Endothelial cell of umbilical vein (primary cell): ENCODE measurements around the gene CNGB1. TPM values are rescaled to one million over a fixed set of nuclear protein-coding genes. Genes with fewer than 3 reads are reported as not detected.

ENCODE experiments used
- BruUV-seq: library from RNA; stranded (reverse); fragments of 400-500 nt; replicated peaks from 2 replicates; lab custom pipeline; 2021; lab: Mats Ljungman, UMichigan
- CTCF ChIA-PET: fragments of 300-600, 350-600 bp; sonication (Branson Sonifier 250); formaldehyde crosslinking; loops from one replicate; lab custom pipeline; 2021; ENCODE audit warnings: antibody characterized with exemption, inconsistent platforms; lab: Charles Lee
- POLR2A ChIA-PET: fragments of 300-600, 350-600 bp; sonication (Branson Sonifier 250); formaldehyde crosslinking; loops from one replicate; lab custom pipeline; 2021; ENCODE audit warnings: antibody characterized with exemption, inconsistent platforms; lab: Charles Lee
- DNase-seq: peaks from one replicate; pipeline ENCODE4 v3.0.0-alpha.2; 2011; ENCODE audit warnings: low read depth, low spot score
- FAIRE-seq: peaks from 2 replicates; lab custom pipeline; 2011; peaks lifted over from hg19 to GRCh38; lab: Jason Lieb, UNC
- H2AFZ ChIP-seq: 2 replicates; pipeline ENCODE4 v1.6.0; 2012; ENCODE audit warnings: low read depth, low read length, control low read depth, inconsistent platforms
- H3K27ac ChIP-seq: 2 replicates; pipeline ENCODE4 v1.5.1; 2011; ENCODE audit warnings: low read depth, mild to moderate bottlenecking, control low read depth, low read length, moderate library complexity; ENCODE audit not compliant: insufficient read depth
- H3K27me3 ChIP-seq, 2 experiments: 2 replicates each; pipeline versions ENCODE4 v1.6.0 to v1.6.1; 2011; ENCODE audit warnings: low read length in 2 of 2, mixed read lengths in 1 of 2; ENCODE audit not compliant: control insufficient read depth in 2 of 2, insufficient read depth in 2 of 2
- H3K36me3 ChIP-seq, 2 experiments: 2 replicates in 1 of 2; 3 replicates in 1 of 2; pipeline ENCODE4 v1.5.1; 2011; ENCODE audit warnings: low read length in 2 of 2, mild to moderate bottlenecking in 1 of 2, moderate library complexity in 1 of 2; ENCODE audit not compliant: control insufficient read depth in 2 of 2, insufficient read depth in 2 of 2; ENCODE audit errors: extremely low read depth in 1 of 2
- H3K4me1 ChIP-seq: 3 replicates; pipeline ENCODE4 v1.5.1; 2011; ENCODE audit warnings: mild to moderate bottlenecking, low read length; ENCODE audit not compliant: control insufficient read depth, insufficient read depth; ENCODE audit errors: extremely low read depth
- H3K4me2 ChIP-seq: 2 replicates; pipeline ENCODE4 v1.6.1; 2011; ENCODE audit warnings: low read length, control low read depth, mixed read lengths; ENCODE audit not compliant: insufficient read depth
- H3K4me3 ChIP-seq, 3 experiments: fragments of 200-600 bp in 1 of 3; sonication (generic), shearing (Covaris generic) in 1 of 3; replicated peaks in 1 of 3; 2 replicates each; pipeline ENCODE4 v1.5.1; 2011 to 2016; ENCODE audit warnings: control low read depth in 3 of 3, low read length in 3 of 3, mild to moderate bottlenecking in 2 of 3, inconsistent platforms in 1 of 3, low read depth in 1 of 3, moderate library complexity in 1 of 3; ENCODE audit not compliant: insufficient read depth in 1 of 3
- H3K79me2 ChIP-seq: 2 replicates; pipeline ENCODE4 v1.6.0; 2012; ENCODE audit warnings: low read length, inconsistent platforms; ENCODE audit not compliant: control insufficient read depth, insufficient read depth
- H3K9ac ChIP-seq: replicated peaks from 2 replicates; pipeline ENCODE3; 2011; ENCODE audit warnings: low read length, control low read depth; ENCODE audit not compliant: insufficient read depth; ENCODE audit errors: extremely low read depth
- H3K9me1 ChIP-seq: replicated peaks from 3 replicates; pipeline ENCODE4 v1.6.0; 2011; ENCODE audit warnings: mild to moderate bottlenecking, low read length; ENCODE audit not compliant: control insufficient read depth, insufficient read depth; ENCODE audit errors: extremely low read depth
- H3K9me3 ChIP-seq: replicated peaks from 2 replicates; pipeline ENCODE4 v1.5.1; 2012; ENCODE audit warnings: low read length, inconsistent platforms; ENCODE audit not compliant: control insufficient read depth, insufficient read depth
- H4K20me1 ChIP-seq: replicated peaks from 2 replicates; pipeline ENCODE3; 2011; ENCODE audit warnings: mild to moderate bottlenecking, low read length; ENCODE audit not compliant: control insufficient read depth, insufficient read depth; ENCODE audit errors: extremely low read depth
- CTCF ChIP-seq, 2 donors: IDR thresholded peaks; 1 replicate in 1 of 2; 2 replicates in 1 of 2; pipeline ENCODE4 v1.5.1; 2011; ENCODE audit warnings: low read length in 2 of 2, mild to moderate bottlenecking in 2 of 2, moderate library complexity in 2 of 2, control low read depth in 1 of 2, inconsistent platforms in 1 of 2, low read depth in 1 of 2; ENCODE audit not compliant: insufficient read depth in 1 of 2; ENCODE audit errors: extremely low read depth in 1 of 2
- EZH2 ChIP-seq: IDR thresholded peaks from 2 replicates; pipeline ENCODE4 v1.6.1; 2012; ENCODE audit warnings: borderline replicate concordance, low read depth, mild to moderate bottlenecking, moderate library complexity, low read length, inconsistent platforms; ENCODE audit not compliant: severe bottlenecking
- FOS ChIP-seq: IDR thresholded peaks from 2 replicates; pipeline ENCODE4 v1.6.1; 2011; ENCODE audit warnings: mild to moderate bottlenecking, low read length, moderate library complexity, borderline replicate concordance; ENCODE audit not compliant: insufficient read depth
- GATA2 ChIP-seq: IDR thresholded peaks from 2 replicates; pipeline ENCODE4 v1.7.0; 2011; ENCODE audit warnings: low read depth, mild to moderate bottlenecking, moderate library complexity, mixed read lengths, low read length; ENCODE audit not compliant: insufficient read length, insufficient read depth
- JUN ChIP-seq: IDR thresholded peaks from 2 replicates; pipeline ENCODE4 v1.6.1; 2011; ENCODE audit warnings: borderline replicate concordance, low read depth; ENCODE audit not compliant: insufficient read length, insufficient read depth
- MAX ChIP-seq: IDR thresholded peaks from 2 replicates; pipeline ENCODE4 v1.6.1; 2011; ENCODE audit not compliant: insufficient read depth, insufficient read length
- MYC ChIP-seq: IDR thresholded peaks from one replicate; pipeline ENCODE4 v1.6.1; 2011; ENCODE audit warnings: mild to moderate bottlenecking, low read depth, low read length
- POLR2A ChIP-seq: IDR thresholded peaks from 2 replicates; pipeline ENCODE4 v1.6.1; 2012; ENCODE audit warnings: low read depth, mild to moderate bottlenecking, control low read depth, low read length
- POLR2AphosphoS5 ChIP-seq: IDR thresholded peaks from 2 replicates; pipeline ENCODE4 v1.6.1; 2012; ENCODE audit warnings: low read depth, mild to moderate bottlenecking, control low read depth, low read length, moderate library complexity; ENCODE audit not compliant: insufficient read depth
- dilution Hi-C: fragments of 300-500 bp; cut with MboI; formaldehyde crosslinking; loops from one replicate; pipeline ENCODE4 v1.15.0; 2019; ENCODE audit warnings: low sequenced_read_pairs; ENCODE audit not compliant: extremely low pct_ligation_motif_present
- intact Hi-C: fragments of 100-400 bp; cut with micrococcal nuclease; formaldehyde crosslinking; loops from one replicate; pipeline ENCODE4 v1.10.0; 2022
- polyA plus RNA-seq, 4 experiments: library from polyadenylated mRNA; depleted of rRNA in 3 of 4; stranded (reverse) in 3 of 4; unstranded in 1 of 4; fragments of >200 nt; gene quantifications; 2 replicates each; pipeline versions ENCODE4 v1.2.1 to v1.2.3, GENCODE V29; 2011 to 2012; ENCODE audit warnings: missing spikeins in 1 of 4
- total RNA-seq: library from RNA; stranded (reverse); gene quantifications from 2 replicates; pipeline ENCODE4 v1.2.3, GENCODE V29; 2021

CNGB1 gene
- total and polyA plus RNA-seq, 2 donors (not counting 3 experiments of a cell fraction or from before 2014, with no cell fraction given): not detected

GRCh38 chr16:57915811-57916488 is 55.0 kb downstream of the CNGB1 start:
- no peaks in the 10 kb centered on the region for H3K9me1 ChIP-seq
- CTCF ChIA-PET: interaction anchor here (0.7 to 1.4 kb wide), 3 partner anchors 9 to 14 kb away, joined by 3 to 5 read pairs (median 3); no protein-coding TSS in a partner anchor
- no TSS peak for BruUV-seq
- DNase-seq (no peak), FAIRE-seq (no peak)
- no peaks in the 10 kb centered on the region for H3K4me1 ChIP-seq
- TF ChIP-seq CTCF (IDR thresholded peaks at IDR 0.05; ENCODE audit: extremely low read depth in 1 of 2, insufficient read depth in 1 of 2, low read depth in 1 of 2, low read length in 2 of 2) (no peak), GATA2 (no peak), MYC (no peak), POLR2A (no peak), POLR2AphosphoS5 (no peak), MAX (no peak), EZH2 (no peak), FOS (no peak), JUN (no peak)
- H3K27ac ChIP-seq: no peak overlapping the region
- no peak overlapping the region for H3K9ac ChIP-seq
- no peaks in the 10 kb centered on the region for H3K79me2 ChIP-seq
- intact Hi-C loops: no loop called here
- peaks cover 0 to 3% of the 10 kb centered on the region in 2 experiments for H3K27me3 ChIP-seq
- H2AFZ ChIP-seq: no peak overlapping the region
- no peak overlapping the region for H3K4me3 ChIP-seq
- POLR2A ChIA-PET: no interaction called here
- dilution Hi-C loops: no loop called here
- H3K9me3 ChIP-seq: no peaks in the 10 kb centered on the region
- H4K20me1 ChIP-seq: no peaks in the 10 kb centered on the region
- no peaks in the 10 kb centered on the region for H3K36me3 ChIP-seq
- no peak overlapping the region for H3K4me2 ChIP-seq
